Naive B cell (primary cell): Measurements from ENCODE around the gene ERAP2. TPM values are rescaled to one million over a fixed set of nuclear protein-coding genes. Genes with fewer than 3 reads are reported as not detected.

Experiments
- polyA plus RNA-seq, 6 donors: library from polyadenylated mRNA; unstranded; fragments of 300-500 nt; fragmentation: Illumina TruSeq; gene quantifications; one replicate each; pipeline ENCODE4 v1.2.3, GENCODE V29; 2021; ENCODE audit warnings: low read depth in 6 of 6

Gene ERAP2
- polyA plus RNA-seq, 6 donors from 2014 or later, result 9.9 to 98.7 (median 15.5) TPM

Other genes with a start within 250 kb of the ERAP2 start
- 10 to 100 TPM; 18.2 to 52.9 (median 37.3) TPM for gene CAST, start 214.1 kb upstream of the ERAP2 start, polyA plus RNA-seq
- 10 to 100 TPM; 16.2 to 38.2 (median 32.9) TPM for gene ERAP1, start 68.6 kb upstream of the ERAP2 start, polyA plus RNA-seq
- 10 to 100 TPM; 17.3 to 50.9 (median 44.3) TPM for gene LNPEP, start 59.6 kb downstream of the ERAP2 start, polyA plus RNA-seq